Thoracic aorta (tissue), 2 donors: Measurements from ENCODE around the gene FCER1G. TPM values are rescaled to one million over a fixed set of nuclear protein-coding genes. Genes with fewer than 3 reads are reported as not detected.

ENCODE experiments used
- ATAC-seq: fragments of 150-250 bp; one replicate; pipeline ENCODE4 v1.8.0; 2017; ENCODE audit warnings: low read depth; ENCODE audit not compliant: insufficient number of reproducible peaks, low FRiP score
- DNase-seq: peaks from one replicate; pipeline ENCODE4 v3.0.0-alpha.2; 2020; ENCODE audit warnings: low spot score
- H3K27ac ChIP-seq, 2 donors: fragments of 200-600 bp; sonication (generic); 1 replicate in 1 of 2; 2 replicates in 1 of 2; pipeline ENCODE4 v1.5.1; 2016; ENCODE audit warnings: mild to moderate bottlenecking in 2 of 2, moderate library complexity in 2 of 2
- H3K27me3 ChIP-seq: fragments of 200-600 bp; sonication (generic); replicated peaks from 2 replicates; pipeline ENCODE4 v1.6.0; 2016; ENCODE audit warnings: mild to moderate bottlenecking; ENCODE audit not compliant: insufficient read depth
- H3K36me3 ChIP-seq: fragments of 200-600 bp; sonication (generic); one replicate; pipeline ENCODE4 v1.5.1; 2016
- H3K4me1 ChIP-seq, 2 donors: fragments of 200-600 bp; sonication (generic); 1 replicate in 1 of 2; 2 replicates in 1 of 2; pipeline versions ENCODE4 v1.5.1 to v1.6.0; 2016; ENCODE audit warnings: low read depth in 2 of 2, mild to moderate bottlenecking in 1 of 2; ENCODE audit not compliant: control insufficient read depth in 1 of 2
- H3K4me3 ChIP-seq: fragments of 200-600 bp; sonication (generic); 2 replicates; pipeline ENCODE4 v1.5.1; 2016; ENCODE audit warnings: mild to moderate bottlenecking
- H3K9me3 ChIP-seq: fragments of 200-600 bp; sonication (generic); 2 replicates; pipeline ENCODE4 v1.5.1; 2016
- total RNA-seq, 2 donors: library from RNA; depleted of rRNA; stranded (reverse); fragments of >200 nt; gene quantifications; one replicate each; pipeline versions ENCODE4 v1.1.0 to v1.2.3, GENCODE V29; 2016
- TF ChIP-seq, protein P1 (sequence below): fragments of 200-600 bp; sonication (generic); IDR thresholded peaks from one replicate; pipeline ENCODE4 v1.5.1; 2019; ENCODE audit warnings: antibody characterized with exemption

Gene FCER1G
- total RNA-seq, 2 donors from 2014 or later = 82.9 to 101 TPM

DNA sequence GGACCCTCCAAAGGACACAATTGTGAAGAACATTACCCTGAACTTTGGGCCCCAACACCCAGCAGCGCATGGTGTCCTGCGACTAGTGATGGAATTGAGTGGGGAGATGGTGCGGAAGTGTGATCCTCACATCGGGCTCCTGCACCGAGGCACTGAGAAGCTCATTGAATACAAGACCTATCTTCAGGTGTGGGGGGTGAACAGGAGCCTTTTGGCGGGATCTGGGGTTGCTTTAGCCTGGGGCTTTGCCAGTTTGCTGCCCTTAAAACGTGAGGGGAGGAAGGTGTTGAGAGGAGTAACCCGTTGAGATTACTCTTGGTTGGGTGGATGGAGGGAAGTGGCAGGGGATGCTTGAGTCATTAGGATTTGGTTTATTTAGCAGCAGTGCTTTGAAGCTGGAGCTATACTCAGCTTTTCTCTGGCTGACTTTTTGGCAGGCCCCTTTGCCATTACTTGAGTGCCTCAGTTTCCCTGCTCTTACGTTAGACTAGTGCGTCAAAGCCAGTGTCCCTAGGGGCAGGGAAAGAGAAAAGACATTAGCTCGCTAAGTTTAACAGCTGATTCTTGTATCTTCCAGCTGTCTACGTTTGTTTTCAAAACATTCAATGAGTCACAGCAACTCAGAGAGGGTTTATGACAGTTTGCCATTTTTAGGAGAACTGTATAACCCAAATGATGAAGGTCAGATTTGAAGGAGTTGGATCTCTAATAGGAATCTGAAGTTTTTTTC is 8.5 kb upstream of the FCER1G start:
- no peak overlapping the region for H3K27ac ChIP-seq
- DNase-seq (no peak), ATAC-seq (no peak)
- peaks cover 31% of the 10 kb centered on the region for H3K36me3 ChIP-seq
- no peak overlapping the region for H3K4me3 ChIP-seq
- TF ChIP-seq, protein P1, sequence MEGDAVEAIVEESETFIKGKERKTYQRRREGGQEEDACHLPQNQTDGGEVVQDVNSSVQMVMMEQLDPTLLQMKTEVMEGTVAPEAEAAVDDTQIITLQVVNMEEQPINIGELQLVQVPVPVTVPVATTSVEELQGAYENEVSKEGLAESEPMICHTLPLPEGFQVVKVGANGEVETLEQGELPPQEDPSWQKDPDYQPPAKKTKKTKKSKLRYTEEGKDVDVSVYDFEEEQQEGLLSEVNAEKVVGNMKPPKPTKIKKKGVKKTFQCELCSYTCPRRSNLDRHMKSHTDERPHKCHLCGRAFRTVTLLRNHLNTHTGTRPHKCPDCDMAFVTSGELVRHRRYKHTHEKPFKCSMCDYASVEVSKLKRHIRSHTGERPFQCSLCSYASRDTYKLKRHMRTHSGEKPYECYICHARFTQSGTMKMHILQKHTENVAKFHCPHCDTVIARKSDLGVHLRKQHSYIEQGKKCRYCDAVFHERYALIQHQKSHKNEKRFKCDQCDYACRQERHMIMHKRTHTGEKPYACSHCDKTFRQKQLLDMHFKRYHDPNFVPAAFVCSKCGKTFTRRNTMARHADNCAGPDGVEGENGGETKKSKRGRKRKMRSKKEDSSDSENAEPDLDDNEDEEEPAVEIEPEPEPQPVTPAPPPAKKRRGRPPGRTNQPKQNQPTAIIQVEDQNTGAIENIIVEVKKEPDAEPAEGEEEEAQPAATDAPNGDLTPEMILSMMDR = no peak
- no peaks in the 10 kb centered on the region for H3K9me3 ChIP-seq
- peaks cover 11 to 19% of the 10 kb centered on the region in 2 donors for H3K4me1 ChIP-seq
- H3K27me3 ChIP-seq = no peaks in the 10 kb centered on the region

DNA sequence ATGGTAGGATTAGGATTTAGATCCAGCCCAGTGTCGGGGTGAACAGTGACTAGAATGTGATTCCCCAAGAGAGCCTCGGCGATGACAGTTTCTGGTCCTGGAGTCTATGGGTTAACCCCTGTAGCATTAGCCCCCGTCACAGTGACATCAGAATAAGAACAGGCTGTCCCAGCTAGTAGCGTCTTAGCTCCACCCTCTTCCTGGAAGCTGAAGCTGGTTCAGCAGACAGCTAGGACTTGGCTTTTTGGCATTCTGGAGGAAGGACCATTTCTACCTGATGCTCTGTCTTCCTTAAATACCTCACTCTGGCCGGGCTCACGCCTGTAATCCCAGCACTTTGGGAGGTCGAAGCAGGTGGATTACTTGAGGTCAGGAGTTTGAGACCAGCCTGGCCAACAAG is 7.9 kb upstream of the FCER1G start:
- peaks cover 36% of the 10 kb centered on the region for H3K36me3 ChIP-seq
- no peak overlapping the region for H3K27ac ChIP-seq
- H3K4me1 ChIP-seq = peaks cover 11 to 18% of the 10 kb centered on the region in 2 donors
- H3K27me3 ChIP-seq = no peaks in the 10 kb centered on the region
- ATAC-seq (peak; percentile 66), DNase-seq (no peak)
- TF ChIP-seq, protein P1 = no peak
- H3K9me3 ChIP-seq = no peaks in the 10 kb centered on the region
- no peak overlapping the region for H3K4me3 ChIP-seq

DNA sequence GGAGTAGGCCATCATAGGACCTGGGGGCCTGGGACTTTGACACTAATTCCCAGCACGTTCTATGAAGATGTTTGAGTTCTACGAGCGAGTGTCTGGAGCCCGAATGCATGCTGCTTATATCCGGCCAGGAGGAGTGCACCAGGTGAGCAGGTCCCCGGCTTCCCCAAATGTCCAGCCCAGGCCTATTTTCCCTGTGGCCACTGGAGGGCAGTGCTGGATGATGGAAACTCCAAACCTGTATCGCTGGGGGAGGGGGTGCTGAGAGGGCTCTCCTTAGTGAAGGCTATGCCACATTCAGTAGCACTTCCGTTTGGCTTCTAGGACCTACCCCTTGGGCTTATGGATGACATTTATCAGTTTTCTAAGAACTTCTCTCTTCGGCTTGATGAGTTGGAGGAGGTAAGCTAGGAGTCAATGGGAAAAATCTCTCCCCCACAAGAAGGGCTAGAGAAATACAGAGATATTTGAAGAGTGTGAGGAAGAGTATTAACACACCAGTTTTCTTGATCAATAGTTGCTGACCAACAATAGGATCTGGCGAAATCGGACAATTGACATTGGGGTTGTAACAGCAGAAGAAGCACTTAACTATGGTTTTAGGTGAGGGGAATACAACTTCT is 5.2 kb upstream of the FCER1G start:
- no peaks in the 10 kb centered on the region for H3K27me3 ChIP-seq
- H3K27ac ChIP-seq = no peak overlapping the region
- H3K36me3 ChIP-seq = peaks cover 62% of the 10 kb centered on the region
- ATAC-seq (no peak), DNase-seq (no peak)
- H3K4me3 ChIP-seq = no peak overlapping the region
- TF ChIP-seq, protein P1 = peak; percentile 83
- H3K4me1 ChIP-seq = peaks cover 3 to 7% of the 10 kb centered on the region in 2 donors
- no peaks in the 10 kb centered on the region for H3K9me3 ChIP-seq

DNA sequence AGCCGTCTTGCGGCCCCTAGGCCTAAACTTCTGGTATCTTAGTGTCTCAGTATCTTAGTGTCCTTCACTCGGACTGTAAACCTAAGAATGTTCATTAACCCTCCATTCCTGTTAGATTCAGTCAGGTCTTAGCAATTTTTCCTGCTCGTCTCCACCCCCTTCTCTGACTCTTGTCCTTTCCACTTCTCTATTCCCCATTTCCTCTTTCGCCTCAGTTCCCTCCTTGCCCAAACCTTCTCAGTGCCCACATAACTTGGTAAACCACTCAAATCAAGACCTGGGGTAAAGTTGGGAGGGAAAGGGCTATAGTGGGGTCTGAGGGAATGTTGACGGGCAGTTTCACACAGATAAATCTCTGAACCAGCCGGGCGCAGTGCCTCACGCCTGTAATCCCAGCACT is 726 bp upstream of the FCER1G start:
- ATAC-seq = no peak
- H3K9me3 ChIP-seq = no peaks in the 10 kb centered on the region
- no peaks in the 10 kb centered on the region for H3K27me3 ChIP-seq
- TF ChIP-seq, protein P1 = no peak
- no peak for DNase-seq
- peak overlapping the region in 1 of 2 donors; percentile 16 for H3K27ac ChIP-seq
- no peaks in the 10 kb centered on the region for H3K4me1 ChIP-seq
- peaks cover 49% of the 10 kb centered on the region for H3K36me3 ChIP-seq
- no peak overlapping the region for H3K4me3 ChIP-seq

DNA sequence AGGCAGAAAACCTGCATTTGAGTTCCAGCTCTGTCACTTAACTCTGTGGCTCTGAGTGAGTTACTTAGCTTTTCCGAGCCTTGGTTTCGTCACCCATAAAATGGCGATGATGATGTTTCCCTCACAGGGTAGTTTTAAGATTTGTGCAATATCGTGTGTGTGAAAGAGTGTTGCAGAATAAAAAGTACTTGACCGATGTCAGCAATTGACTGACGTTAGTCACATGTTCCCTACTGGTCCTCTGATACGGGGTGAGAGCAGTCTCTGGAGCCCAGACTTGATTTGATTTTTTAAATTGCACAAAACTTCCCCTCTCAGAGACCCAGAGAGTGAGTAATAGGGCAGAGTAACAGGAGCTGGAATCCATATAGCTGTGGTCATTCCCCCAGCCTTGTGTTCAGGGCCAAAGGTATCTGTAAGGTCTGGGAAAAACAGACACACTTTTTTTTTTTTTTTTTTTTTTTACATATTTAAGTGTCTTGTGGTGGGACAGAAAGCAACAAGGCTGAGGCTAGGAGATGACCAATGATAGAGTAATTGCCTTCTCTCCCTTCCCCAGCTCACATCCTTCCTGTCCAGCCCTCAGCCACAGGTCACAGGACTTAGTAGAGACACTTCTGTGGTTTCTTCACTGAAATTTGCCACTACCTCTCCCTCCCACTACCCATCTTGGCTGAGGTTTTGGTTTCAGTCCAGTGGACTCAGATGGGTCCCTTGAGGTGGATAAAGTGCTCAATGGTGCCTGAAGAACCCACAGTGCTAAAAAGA is 2.0 kb downstream of the FCER1G start:
- peak overlapping the region; percentile 53 to 60 for H3K27ac ChIP-seq
- peak; percentile 63 for ATAC-seq
- H3K27me3 ChIP-seq = no peaks in the 10 kb centered on the region
- TF ChIP-seq, protein P1 = no peak
- no peak for DNase-seq
- peak overlapping the region; percentile 59 for H3K4me3 ChIP-seq
- no peaks in the 10 kb centered on the region for H3K9me3 ChIP-seq
- peaks cover 26% of the 10 kb centered on the region for H3K36me3 ChIP-seq
- no peaks in the 10 kb centered on the region for H3K4me1 ChIP-seq
